Amniotic epithelial cell (primary cell): ENCODE data around the gene C10orf53.

Experiments used
- DNase-seq: peaks from one replicate; pipeline ENCODE4 v3.0.0-alpha.2; 2010; ENCODE audit warnings: low read depth

The C10orf53 gene, protein sequence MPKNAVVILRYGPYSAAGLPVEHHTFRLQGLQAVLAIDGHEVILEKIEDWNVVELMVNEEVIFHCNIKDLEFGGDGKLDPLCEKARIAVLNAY

DNA sequence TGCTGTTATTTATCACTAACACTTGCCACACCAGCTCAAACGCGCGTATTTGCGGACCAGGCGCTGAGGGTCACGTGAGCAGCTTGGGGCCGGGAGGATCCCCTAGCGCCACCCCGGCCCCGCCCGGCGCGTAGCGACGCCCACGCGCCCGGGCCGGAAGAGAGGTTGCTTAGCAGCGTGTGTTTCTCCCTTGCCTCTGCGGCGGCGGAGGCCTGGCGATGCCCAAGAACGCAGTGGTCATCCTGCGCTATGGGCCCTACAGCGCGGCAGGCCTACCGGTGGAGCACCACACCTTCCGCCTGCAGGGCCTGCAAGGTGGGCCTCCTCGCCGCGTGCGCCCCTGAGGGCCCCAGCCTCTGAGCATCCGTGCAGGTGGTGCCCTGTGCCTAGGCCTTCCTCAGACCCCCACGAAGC lies at the start of gene C10orf53:
Gene C10orf53, plus strand, starts transcription at position 172 of the 414 bp plus-strand sequence. Its CDS starts 47 bp downstream, at position 219.
- DNase-seq = peak; percentile 67

DNA sequence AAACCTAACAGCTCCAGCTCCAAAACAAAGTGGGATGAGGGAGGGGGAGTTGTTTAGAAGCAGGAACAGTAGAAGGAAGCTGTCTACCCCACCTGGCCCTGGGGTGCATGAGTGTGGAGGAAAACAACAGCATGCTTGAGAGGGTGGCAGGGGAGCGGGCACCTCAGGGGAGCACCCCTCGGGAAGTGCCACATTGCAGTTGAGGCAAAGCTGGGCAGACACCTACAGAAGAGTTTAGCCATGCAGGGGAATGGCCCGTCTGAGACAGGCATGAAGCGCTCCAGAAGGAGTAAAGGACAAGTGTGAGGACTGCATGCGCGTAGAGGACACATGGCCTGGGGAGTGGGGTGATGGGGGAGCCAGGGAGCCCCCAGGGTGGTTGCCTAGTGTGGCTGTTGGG lies 47.5 kb upstream of the C10orf53 start:
- no peak for DNase-seq

DNA sequence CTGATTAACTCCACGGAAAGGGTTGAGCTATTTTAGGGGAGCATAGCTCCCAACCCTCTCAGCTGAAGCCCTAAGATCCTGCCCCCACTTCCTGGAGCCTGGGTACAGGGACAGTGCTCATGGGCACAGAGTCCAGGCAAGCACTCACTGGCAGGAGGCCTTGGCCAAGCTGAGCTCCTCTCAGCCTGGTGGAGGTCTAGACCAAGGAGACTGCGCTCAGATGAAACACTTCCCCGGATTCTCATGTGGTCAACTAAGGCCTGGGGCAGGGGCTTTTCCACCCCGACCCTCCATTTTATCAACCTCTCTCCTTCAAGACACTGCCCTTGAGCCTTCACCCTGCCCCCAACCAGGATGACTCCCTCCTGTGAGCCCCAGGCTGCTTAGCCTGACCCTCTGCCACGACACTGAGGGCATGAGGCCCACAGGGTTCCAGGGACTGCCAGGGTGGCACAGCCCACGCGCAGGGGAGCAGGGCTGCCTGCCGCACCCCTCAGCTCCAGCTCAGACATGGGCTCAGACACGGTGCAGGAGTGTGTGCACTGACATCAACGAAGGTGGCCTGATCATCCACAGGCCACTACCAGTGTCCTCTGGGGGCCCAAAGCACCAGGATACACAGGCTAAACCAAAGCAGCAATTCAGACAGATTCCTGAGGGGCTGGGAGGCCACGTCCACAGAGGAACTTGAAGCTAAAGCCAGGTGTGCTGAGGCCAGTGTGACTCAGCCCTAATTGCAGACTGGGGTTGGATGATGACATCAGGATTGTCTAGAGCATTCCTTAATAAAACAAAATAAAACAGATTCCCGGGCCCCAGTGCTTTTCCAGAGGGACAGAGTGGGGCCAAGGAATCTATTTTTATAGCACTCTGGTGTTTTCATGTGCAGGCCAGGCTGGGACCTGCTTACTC lies 46.8 kb upstream of the C10orf53 start:
- no peak for DNase-seq

DNA sequence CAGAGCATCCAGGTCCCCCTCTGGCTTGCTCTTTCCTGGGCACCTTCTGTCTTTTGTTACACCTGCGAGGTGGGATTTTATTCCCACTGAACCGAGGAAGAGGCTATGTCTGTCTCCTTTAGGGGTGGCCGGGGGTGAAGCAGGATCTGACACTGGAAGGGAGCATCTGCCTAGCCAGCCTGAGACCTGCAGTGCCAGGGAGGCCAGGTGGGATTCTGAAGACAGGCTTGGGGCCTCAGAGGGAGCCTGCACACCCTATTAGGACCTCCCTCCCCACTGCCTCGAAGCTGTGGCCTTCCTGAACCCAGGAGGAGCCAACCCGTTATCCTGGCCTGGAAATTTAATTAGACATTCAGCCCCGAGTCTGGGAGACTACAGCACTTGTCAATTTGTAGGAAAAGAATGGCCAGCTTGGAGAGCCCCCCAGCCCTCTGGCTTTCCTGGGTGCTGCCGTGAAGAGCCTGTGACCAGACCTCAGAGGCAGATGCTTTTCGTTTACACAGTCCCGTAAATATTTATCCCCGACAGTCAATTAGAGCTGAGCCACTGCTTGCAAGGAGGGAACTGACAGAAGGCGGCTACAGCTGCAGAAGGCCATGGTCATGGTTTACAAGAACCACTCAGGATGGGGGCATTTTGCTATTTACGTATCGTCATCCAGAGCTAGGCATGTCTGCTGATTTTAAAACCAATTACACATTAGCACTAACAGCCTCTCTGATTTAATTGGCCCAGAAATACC lies 46.0 kb upstream of the C10orf53 start:
- no peak for DNase-seq

DNA sequence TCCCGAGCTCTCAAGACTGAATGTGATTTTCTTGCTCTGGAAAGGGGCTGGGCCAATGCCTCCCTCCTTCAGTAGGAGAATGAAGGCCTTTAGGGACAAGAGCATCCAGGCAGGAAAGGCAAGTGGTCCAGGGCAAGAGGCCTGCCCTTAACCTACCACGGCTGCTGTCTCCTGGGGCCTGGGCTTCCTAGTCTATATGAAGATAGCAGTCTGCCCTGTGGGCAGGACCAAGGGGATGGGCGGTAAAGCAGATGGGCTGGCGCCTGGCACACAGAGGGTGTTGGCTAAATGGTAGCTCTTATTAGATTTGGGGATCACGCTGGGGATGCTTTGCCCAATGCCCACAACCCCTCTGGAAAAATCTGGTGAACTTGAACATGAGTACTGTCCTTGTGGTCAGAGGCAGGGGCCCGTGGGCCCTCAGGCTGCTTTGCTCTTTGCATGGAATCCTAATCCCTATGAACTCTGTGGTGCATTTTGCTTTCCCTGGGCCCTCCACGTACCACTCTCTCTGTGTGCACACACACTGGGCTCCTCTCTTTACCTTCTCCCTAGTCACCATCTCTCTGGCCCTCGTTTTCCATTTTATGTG lies 45.3 kb upstream of the C10orf53 start:
- DNase-seq = no peak

DNA sequence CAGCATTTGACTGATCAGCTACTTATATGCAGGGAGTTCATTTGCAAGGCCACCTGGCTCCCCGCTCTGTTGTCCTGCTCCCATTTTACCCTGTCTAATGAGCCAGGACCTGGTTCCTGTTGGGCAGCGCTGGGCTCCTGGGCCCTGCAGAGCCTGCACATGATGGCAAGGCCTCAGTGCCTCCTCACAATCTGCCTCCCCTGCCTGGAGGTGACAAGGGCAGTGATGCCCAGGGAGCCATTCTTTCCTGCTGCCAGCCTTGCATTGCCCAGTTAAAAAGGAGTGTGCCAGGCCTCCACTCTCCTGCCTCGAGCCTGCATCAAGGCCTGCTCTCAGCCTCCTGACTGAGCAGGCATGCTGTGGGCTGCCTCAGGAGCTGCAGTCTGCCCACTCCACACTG lies 37.1 kb upstream of the C10orf53 start:
- DNase-seq = no peak

DNA sequence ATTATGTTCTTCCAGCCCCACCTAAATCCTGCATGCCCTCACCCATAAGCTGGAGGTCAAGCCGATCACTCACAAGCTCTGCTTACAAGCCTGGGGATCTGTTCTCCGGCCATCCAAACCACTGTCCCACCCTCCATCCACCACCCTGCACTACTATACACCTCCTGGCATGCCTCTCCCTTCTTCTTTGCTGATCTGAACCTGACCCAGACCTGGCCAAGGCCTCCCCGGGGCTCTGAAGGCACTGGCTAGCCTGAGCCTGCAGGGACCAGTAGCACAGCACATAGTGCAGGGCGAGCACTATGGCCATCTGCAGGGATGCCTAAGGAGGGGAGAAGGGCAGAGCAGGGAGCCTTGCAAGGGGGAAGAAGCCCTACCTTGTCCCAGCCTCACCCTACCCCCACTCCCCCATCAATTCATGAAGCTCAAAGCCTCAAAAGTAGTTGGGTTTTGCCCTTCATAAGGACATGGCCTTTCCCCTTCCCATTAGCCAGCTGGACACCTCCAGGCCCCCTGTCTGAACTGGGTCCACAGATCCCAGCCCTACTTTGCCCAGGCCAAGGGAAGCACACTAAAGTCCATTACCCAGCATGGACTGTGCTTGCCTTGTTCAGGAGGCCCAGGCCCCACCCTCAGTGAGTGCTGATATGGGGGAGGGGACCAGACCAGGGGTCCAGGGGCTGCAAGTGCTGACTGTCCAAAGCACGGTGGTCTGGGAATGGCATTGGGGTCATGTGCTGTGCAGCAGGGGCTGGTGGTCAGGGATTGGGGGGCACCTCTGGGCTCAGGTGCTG lies 36.0 kb upstream of the C10orf53 start:
- DNase-seq = no peak

DNA sequence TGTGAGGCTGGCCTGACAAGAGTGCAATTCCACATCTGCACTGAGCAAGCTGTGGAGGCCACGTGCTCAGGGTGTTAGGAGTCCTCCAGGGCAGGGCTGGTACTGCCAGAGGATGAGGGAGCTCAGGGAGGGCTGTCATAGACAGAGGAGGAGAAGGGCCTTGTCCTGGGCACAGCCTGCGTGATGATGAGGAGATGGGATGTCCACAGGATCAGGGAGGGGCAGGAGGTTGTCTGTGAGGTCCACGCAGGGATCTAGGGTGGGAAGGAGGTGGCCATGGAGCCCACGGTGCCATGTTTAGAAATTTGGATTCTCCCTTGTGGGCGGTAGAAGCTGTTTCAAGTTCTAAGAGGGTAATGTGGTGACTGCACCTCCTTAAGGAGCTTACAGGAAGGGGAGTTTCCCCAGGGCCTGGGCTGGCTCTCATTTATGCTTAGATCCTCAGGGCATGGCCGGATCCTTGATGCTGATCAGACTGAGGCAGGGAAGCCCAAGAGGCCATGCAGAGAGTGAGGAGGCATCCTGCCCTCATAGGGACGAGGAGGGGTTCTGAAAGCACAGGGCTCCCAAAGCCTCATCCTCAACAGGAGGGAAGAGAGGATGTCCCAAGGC lies 35.3 kb upstream of the C10orf53 start:
- no peak for DNase-seq

DNA sequence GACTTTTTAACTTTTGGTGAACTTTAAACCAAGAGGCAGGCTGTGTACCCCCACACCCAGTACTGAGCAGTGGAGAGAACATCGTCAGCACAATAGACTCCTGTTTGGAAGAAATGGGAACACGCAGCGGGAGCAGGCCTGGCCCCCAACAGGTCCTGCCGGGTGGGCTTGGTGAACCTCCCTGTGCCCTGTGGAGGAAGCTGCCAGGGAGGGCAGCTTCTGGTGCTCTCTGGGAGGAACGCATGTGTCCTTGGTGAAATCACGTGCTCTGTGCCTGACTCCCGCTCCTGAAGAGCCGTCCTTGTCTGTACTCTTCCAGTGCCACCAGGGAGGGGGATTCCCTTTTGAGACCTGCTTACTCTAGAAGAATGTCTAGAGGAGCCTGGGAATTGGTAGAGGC lies 34.0 kb upstream of the C10orf53 start:
- no peak for DNase-seq

DNA sequence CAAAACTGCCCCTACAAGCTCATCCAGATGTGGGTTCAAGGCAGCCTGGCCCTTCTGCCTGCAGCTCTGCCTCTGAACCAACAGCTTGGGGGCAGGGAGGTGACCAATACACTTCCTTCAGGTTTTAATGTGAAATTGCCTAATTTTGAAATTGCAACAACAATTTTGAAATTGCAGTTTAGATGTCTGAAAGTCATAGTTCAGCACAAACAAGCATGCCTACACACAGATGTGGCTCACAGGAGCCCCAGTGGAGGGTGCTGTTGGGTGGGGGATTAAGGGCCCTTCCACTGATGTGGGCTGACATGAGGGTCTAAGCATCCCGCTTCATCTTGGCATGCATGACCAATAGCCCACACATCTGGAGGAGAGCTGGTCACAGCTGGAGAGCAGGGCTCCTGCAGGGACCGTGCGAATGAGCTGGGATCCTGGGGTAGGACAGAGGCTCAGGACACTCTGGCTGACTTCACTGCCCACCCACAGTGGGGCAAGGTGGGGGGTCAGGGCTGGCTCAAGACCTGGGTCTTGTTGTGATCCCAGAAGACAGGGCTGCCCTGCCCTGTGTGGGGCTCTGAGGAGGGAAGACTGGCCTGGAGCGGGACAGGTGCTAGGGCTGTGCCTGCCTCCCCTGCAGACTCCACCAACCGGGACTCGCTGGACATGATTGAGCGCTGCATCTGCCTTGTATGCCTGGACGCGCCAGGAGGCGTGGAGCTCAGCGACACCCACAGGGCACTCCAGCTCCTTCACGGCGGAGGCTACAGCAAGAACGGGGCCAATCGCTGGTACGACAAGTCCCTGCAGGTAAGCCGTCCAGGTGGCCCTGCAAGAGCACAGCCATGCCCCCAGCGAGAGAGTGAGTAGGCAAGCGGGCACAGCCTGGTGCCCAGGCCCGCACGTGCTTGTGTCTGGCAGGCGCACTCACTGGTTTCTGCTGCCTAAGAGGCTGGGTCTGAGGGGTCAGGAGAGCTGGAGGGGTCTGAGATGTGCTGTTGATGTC lies 33.3 kb upstream of the C10orf53 start:
- peak; percentile 1 for DNase-seq

DNA sequence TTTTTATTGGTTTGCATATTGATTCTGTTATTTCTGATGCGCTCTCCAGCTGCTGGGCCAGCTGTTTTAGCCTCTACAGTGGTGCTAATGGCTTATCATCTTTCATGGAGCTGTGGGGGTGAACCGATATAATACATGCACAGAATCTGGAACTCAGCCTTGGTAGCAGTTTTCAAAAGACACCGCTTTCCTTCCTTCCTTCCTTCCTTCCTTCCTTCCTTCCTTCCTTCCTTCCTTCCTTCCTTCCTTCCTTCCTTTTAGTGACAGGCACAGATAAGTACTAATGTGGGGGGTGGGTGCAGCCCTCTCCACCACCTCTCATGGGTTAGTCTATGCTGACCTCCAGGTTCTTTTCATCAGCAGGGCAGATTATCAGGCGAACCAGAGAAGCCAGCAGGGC lies 31.9 kb upstream of the C10orf53 start:
- no peak for DNase-seq

DNA sequence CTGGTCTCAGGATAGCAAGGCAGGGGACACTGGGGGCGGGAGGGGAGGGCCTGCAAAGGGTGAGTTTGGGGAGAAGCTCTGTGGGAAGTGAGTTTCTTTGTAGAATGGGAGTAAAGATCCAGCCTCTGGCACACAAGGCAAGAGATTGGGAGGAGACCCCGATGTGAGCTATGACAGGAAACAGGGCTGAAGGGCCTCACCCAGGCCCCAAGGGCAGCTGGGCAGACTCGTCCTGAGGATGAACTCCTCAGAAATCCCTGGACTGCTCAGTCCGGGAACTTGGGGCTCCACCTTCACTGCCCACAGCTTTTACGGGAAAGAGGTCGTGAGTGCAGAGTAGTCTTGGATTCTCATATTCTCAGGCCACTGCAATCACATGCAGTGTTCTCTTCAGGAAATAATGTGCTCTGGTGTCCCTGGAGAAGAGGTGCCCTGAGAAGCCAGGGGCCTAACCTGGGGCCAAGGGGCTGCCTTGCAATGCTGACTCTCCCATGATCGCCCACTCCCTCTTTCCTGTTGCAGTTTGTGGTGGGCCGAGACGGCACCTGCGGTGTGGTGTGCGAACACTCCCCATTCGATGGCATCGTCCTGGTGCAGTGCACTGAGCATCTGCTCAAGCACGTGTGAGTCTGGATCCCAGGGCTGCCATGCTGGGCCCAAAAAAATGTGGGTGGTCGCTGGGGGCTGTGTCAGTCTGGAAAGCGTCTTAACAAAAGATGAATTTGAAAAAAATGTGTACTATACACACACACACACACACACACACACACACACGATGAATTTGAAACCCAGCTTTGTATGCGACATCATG lies 31.3 kb upstream of the C10orf53 start:
- DNase-seq = no peak

DNA sequence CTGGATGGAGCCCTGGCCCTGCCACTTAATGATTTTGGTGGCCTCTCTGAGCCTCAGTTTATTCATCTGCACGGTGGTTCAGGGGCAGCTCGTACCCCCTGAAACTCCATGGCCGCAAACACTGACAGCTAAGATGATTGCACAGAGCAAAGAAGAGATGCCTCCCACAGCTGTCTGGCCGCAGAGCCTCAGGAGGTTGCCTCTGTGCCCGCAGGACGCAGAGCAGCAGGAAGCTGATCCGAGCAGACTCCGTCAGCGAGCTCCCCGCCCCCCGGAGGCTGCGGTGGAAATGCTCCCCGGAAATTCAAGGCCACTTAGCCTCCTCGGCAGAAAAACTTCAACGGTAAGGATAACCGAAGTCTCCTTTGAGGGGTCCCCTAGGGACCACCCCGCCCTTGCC lies 30.2 kb upstream of the C10orf53 start:
- no peak for DNase-seq

DNA sequence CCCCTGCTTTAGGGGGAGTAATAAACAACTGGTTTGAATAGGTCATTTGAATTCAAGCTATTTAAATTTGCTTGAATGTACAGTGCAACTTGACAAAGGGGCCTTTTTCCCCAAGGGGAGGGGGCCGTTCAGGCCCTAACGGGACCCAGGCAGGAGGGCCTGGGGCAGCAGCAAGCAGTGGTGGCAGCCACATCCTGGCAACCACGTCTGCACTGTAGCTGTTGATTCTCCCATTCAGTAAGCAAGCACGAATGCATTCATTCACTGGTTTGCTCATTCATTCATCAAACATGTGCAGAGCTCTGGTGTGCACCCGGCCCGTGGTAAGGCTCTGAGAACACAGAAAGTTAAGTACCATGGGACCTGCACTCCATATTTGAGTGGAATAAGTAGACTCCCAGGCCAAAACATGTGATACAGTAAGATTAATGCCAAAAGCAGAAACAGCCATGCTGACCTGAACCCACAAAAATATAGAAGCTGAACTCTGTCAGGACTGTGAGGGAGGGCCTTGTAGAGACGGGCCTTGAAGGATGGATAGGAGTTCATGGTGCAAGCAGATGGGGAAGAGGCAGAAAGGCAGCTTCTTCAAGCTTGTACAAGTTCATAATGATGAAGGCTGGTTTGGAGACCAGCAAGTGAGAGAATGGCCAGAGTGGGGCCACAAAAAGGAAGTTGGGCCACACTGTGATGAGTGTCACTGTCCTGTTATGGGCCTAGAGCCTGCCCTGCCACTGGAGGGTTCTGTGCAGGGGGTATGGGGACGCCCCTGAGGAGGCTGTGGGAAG lies 29.3 kb upstream of the C10orf53 start:
- DNase-seq = no peak

DNA sequence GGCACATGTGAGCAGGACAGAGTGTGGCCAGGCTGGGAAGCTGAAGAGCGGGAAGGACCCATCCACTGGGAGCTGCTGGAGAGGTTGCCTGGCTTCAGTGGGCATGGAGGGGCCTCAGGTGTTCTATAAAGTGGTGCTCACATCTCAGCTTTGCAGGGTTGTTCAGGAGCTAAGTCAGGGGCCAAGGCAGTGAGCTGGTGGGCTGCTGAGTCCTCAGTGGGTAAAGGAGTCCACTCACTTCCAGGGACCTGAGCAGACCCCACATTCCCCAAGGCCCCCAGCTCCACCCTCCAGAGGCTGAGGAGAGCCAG lies 28.8 kb upstream of the C10orf53 start:
- no peak for DNase-seq

DNA sequence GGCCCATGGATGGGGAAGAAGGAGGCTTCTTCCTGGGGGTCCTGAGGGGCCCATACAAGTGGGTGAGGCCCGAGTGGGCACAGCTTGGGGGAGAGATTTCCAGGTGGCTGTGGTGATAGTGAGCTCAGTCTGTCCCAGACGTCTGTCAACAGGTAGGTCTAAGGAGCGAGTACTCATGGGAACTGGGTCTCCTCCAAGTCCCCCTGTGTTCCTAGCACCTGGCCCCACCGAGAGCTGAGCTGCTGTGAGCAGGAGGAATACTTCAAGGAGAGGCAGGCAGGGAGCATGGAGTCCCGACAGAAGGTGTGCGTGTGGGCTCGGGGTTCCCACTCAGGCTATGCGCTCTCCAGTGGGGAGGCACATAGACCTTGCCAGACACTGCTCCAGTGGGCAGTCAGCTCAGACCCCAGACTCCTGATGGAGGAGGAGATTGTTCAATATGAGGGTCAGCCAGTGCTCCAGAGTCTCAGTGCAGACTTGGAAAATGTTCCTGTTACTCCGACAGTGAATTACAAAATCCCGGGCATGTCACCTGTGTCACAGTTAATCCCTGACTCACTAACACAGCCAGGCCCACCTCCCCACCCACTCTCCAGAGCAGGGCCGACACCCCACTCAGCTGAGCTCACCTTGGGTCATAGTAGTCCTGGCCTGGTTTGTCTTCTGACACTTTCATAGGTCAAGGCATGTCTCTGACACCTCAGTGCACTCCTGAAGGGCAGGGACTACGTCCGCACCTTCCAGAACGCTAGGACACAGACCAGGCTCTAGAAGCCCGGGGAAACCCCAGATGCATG lies 28.2 kb upstream of the C10orf53 start:
- no peak for DNase-seq

DNA sequence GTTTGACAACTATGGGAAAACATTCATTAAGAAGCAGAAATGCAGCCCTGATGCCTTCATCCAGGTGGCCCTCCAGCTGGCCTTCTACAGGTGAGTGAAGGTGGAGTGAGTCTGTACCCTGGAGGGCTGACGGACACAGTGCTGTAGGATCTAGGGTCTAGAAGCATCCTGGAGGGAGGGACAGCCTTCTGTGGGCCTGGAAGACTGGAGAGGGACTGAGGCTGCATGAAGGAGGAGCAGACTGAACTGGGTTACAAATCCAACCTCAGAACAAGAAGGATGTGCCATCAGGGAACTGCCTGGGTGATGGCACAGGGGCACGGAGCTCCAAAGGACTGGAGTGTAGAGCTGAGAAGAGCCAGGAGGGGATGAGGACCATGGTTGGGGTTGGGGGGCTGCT lies 27.5 kb upstream of the C10orf53 start:
- DNase-seq = no peak
